GM12878 (cell line): ENCODE measurements around the gene AHNAK.

Source experiments
- BHLHE40 ChIP-seq, 2 experiments: fragments of 450-650 bp in 1 of 2; IDR thresholded peaks; 2 replicates each; pipeline ENCODE4 v1.6.1; 2011 to 2017; ENCODE audit warnings: low read depth in 2 of 2, borderline replicate concordance in 1 of 2, improper control_type of control experiment in 1 of 2, low read length in 1 of 2, mild to moderate bottlenecking in 1 of 2
- EP300 ChIP-seq, 2 experiments: fragments of 150-350 bp in 1 of 2; IDR thresholded peaks; 2 replicates each; pipeline ENCODE4 v1.6.1; 2011 to 2012; ENCODE audit warnings: low read depth in 2 of 2, low read length in 2 of 2, borderline replicate concordance in 1 of 2, improper control_type of control experiment in 1 of 2, inconsistent platforms in 1 of 2; ENCODE audit not compliant: control insufficient read depth in 1 of 2
- ESRRA ChIP-seq: IDR thresholded peaks from 2 replicates; pipeline ENCODE4 v1.6.1; 2012; ENCODE audit warnings: mild to moderate bottlenecking, low read length, improper control_type of control experiment
- NBN ChIP-seq: fragments of 450-650 bp; IDR thresholded peaks from 2 replicates; pipeline ENCODE4 v1.6.1; 2016
- NFXL1 ChIP-seq: fragments of 450-650 bp; IDR thresholded peaks from 2 replicates; pipeline ENCODE4 v1.6.1; 2017; ENCODE audit warnings: antibody characterized with exemption, mild to moderate bottlenecking, borderline replicate concordance
- POLR2A ChIP-seq: IDR thresholded peaks from 2 replicates; pipeline ENCODE4 v1.6.1; 2011; ENCODE audit warnings: low read depth, mild to moderate bottlenecking, low read length
- TF ChIP-seq, protein P1 (sequence below), 3 experiments: IDR thresholded peaks in 2 of 3; conservative IDR thresholded peaks in 1 of 3; 2 replicates each; pipeline ENCODE4 v1.5.1; 2011; ENCODE audit warnings: low read depth in 3 of 3, low read length in 3 of 3, mild to moderate bottlenecking in 3 of 3, control low read depth in 2 of 3, moderate library complexity in 2 of 3, inconsistent platforms in 1 of 3, mixed read lengths in 1 of 3; ENCODE audit not compliant: control insufficient read depth in 2 of 3, insufficient read depth in 1 of 3; ENCODE audit errors: extremely low read depth in 1 of 3

DNA sequence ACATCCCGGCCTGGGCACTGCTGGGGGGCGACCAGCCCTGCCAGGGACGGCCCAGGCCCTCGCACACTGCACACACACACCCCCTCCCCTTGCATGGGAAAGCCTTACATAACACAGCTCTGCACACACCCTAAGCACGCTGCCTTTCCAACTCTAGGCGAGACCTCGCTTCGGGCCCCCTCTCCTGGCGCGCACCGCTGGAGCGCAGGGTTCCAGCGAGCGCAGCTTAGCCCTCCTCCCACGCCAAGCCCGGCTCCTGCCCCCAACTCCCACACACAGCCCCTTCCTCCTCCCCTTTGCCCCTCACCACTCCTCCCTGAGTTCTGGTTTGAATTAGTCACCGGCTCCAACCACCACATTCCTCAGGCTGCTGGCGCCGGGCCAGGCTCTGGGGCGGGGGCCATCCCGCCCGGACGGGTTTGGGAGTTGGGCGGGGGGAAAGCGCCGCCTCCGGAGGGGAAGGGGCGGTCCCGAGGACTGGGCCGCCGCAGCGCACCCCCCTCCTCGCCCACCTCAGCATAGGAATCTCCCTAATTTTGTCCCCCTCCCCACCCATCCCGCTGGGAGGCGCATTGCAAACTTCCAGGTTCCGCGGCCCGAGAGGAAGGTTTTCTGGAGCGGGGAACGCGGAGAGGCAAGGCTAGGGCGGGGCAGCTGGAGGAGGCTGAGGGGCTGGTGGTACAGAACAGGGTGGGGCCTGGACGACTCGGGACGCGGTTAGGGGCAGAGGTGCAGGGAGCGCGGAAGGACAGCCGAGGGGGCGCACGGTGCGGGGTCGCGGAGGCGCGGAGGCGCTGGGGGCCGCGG lies 966 bp downstream of the AHNAK start:
- TF ChIP-seq ESRRA (no peak), NFXL1 (no peak), NBN (no peak; the same call in 1 of the 2 replicates), EP300 (IDR thresholded peaks at IDR 0.05; ENCODE audit: borderline replicate concordance in 1 of 2, control insufficient read depth in 1 of 2, low read depth in 2 of 2, low read length in 2 of 2) (no peak), BHLHE40 (IDR thresholded peaks at IDR 0.05; ENCODE audit: borderline replicate concordance in 1 of 2, low read depth in 2 of 2, low read length in 1 of 2) (0 out of 4 replicates have a peak, but pooled peaks of 1 of the 2 experiments have one; percentile 1), POLR2A (peak; percentile 19; the same call in 1 of the 2 replicates)
- TF ChIP-seq, protein P1, sequence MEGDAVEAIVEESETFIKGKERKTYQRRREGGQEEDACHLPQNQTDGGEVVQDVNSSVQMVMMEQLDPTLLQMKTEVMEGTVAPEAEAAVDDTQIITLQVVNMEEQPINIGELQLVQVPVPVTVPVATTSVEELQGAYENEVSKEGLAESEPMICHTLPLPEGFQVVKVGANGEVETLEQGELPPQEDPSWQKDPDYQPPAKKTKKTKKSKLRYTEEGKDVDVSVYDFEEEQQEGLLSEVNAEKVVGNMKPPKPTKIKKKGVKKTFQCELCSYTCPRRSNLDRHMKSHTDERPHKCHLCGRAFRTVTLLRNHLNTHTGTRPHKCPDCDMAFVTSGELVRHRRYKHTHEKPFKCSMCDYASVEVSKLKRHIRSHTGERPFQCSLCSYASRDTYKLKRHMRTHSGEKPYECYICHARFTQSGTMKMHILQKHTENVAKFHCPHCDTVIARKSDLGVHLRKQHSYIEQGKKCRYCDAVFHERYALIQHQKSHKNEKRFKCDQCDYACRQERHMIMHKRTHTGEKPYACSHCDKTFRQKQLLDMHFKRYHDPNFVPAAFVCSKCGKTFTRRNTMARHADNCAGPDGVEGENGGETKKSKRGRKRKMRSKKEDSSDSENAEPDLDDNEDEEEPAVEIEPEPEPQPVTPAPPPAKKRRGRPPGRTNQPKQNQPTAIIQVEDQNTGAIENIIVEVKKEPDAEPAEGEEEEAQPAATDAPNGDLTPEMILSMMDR (IDR thresholded peaks at IDR 0.05 in 2 of 3, conservative IDR thresholded peaks at IDR 0.05 in 1 of 3; ENCODE audit: control insufficient read depth in 2 of 3, extremely low read depth in 1 of 3, insufficient read depth in 1 of 3, low read depth in 3 of 3, low read length in 3 of 3), result peak in 1 of 3 experiments; percentile 2; a peak in 1 of 6 replicates
